HG03469 (cell line): ENCODE measurements around the gene TWF2.

Experiments
- ATAC-seq: cut with Tn5 transposase; IDR thresholded peaks from one replicate; pipeline ENCODE4 v1.9.1; 2021; ENCODE audit warnings: mild to moderate bottlenecking, moderate library complexity, moderate number of reproducible peaks; ENCODE audit not compliant: unreplicated experiment

The TWF2 gene

DNA sequence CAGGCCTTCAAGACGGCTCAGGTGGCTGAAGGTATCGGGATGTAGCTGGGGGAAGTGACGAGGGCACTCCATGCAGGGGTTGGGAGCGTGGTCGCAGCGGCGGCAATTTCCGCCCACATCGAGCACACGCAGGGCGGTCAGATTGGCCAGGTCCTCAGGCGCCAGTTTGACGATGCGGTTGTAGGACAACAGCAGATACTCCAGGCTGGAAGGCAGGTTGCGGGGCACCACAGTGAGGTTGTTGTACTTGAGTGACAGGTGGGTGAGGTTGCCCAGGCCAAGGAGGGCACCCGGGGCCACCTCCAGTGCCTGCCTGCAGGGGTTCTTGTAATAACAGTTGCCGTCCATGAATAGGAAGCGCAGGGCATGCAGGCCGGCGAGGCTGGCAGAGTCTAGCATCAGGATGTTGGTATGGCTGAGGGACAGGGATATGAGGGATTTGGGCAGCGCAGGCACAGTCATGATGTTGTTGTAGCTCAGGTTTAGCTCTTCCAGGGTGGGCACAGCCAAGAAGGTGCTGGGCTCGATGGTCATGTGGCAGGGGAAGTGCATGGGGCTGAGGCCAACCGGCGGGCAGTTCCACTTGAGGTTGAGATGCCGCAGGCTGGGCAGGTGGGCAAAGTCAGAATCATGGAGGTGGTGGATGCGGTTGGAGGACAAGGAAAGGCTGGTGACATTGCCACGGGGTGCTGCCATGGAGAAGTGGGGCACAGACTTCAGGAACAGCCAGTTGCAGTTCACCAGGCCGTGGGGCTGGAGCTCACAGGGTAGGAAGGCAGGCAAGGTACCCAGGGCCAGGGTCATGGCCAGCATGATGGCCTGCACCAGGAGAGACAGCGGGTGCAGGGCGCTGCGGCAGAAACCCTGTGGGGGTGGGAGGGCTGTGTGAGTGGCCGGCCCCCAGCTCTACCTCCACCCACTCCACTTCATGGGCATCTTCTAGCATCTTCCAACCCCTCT lies 15.2 kb downstream of the TWF2 start:
- no peak for ATAC-seq

GRCh38 chr3:52222319-52223221 lies 16.4 kb downstream of the TWF2 start:
- ATAC-seq = no peak

DNA sequence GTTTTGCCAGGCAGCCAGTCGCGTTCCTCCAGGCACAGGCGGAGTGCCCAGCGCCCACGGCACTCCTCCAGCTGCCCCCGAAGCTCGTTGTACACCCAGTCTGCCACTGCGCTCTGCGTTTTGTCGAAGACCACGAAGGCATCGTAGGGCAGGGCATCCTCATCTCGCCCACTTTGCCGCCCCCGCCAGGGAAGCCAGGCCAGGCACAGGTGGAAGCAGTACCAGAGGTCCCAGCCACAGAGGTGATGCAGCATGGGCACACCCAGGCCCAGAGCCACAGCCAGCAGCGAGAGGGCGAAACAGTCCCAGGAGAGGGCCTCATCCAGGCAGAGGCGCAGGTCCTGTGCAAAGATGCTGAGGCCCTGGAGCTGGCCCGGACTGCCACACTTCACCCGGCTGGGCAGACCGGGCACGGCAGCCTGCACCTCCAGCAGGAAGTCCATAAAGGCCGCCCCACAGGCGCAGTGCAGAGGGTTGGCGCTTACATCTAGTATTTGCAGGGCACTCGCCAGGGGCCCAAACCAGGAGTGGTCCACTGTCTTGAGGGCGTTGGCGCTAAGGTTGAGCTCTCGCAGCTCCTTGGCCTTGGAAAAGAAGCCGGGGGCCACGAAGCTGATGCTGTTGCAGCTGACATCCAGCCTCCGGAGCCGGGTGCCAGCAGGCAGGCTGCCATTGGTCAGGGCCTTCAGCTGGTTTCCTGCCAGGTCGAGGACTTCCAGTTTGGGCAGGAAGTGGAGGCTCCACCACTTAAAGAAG lies 17.2 kb downstream of the TWF2 start:
- ATAC-seq = no peak

DNA sequence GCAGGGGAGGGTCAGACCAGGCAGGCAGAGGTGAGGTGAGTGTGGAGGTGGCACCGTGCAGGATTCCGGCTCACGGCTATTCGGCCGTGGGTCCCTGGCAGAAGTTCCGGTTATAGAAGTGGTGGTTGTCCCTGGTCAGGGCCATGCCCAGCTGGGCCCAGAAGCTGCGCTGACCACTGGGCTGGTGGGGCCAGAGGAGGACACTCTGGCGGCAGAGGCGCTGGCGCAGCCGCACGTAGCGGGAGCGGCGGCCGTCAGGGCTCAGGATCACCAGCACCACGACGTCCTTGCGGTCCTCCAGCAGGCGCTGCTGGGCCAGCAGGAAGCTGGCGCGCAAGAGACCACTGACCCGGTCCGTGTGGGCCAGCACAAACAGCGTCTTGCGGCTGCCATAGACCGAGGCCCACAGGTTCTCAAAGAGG lies 17.8 kb downstream of the TWF2 start:
- ATAC-seq = no peak

DNA sequence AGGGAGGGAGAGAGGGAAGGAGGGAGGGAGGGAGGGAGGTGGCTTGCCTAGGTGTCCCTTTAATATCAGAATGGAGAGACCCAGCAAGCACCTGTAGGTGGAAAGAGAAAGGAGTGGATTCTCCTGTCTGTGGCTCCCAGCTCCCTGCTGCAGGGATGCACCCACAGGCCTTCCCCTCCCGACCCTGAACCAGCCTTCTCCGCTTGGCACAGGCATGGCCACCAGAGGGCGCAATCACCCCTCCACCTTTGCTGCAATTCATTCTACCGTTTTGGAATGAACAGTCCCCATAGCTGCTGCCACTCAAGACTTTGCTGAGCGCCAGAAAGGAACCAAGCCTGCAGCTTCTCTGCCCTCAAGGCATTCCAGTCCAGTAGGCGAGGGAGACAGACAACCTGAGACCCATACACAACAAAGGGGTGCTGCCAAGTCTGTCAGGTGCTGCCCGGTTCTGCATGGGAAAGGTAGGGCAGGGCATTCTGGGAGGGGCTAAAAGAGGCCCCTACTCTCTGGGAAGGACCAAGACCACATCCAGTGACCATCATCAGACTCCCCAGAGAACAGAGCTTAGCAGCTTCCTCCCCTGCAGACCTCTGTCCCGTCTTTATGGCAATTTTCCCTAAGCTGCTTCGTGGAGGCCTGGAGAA lies 18.5 kb downstream of the TWF2 start:
- ATAC-seq = no peak

DNA sequence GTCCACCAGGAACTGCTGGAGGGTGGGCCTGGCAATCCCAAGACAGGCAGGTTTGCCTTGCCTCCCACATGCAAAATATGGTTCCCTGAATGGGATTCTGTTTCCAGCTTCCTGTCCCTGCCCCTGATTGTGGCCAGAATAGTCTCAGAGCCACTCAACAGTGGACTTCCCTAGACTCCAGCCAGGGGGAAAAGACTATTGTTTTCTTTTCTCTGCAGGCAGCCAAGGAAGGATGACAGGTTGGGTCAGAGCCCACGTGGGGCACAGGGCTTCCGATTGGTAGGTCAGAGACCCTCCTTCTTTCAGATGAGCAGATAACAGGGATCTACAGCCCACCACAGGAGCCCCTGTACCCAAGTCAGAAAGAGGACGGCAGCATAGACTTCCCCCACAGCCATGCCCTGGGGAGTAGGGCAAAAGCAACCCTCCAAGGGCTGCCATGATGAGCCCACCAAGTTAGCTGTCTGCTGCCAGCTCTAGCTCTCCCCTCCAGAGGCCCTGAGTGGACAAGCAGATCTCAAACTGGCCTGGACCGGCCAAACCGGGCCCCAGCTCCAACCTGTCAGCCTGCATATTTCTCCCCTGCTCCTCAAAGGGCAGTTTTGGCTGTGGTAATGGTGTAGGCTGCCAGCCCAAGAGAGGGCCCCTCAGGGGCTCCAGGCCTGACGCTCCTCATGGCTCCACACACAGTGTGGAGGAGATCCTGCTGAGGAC lies 19.9 kb downstream of the TWF2 start:
- no peak for ATAC-seq

DNA sequence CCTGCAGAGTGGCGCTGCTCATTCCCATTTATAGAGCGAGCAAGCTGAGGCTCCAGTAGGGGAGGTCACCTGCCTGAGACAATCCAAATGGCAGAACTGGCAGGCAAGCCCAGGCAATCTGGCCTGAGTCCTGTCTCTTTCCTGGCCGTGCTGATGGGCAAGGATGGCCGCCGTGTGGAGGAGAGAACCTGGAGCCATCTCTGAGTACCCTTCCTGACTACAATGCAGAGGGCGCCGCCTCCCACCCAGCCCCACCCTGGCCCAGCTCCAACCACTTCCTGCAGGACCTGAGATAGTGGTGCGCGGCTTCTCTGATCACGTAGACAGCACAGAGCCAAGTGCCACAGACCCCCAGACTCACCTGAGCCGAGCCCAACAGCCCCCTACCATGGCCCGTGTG lies 20.5 kb downstream of the TWF2 start:
- ATAC-seq = no peak

DNA sequence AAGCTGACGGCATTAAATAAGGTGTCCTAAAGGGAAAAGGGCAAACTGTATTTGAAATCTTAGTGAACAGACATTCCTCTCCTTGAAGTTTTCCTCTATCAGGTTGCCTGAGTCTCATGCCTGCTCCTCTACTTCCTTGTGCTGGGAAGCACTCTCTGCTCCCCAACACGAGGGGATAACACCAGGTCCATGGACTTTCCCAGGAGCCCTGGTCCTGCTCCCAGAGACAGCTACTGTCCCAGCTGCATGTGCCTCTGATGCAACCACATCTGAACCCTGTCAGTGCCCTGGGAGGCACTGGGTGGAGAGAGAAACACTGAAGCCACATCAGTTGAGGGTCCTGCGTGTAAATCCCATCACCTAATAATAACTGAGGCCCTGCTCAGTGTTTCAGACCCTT lies 20.9 kb downstream of the TWF2 start:
- no peak for ATAC-seq

GRCh38 chr3:52217409-52217805 lies 21.6 kb downstream of the TWF2 start:
- ATAC-seq = no peak

GRCh38 chr3:52216585-52217408 lies 22.2 kb downstream of the TWF2 start:
- no peak for ATAC-seq

- no peak for ATAC-seq
These were observed 23.6 kb downstream of the TWF2 start for GRCh38 chr3:52215351-52215750.

DNA sequence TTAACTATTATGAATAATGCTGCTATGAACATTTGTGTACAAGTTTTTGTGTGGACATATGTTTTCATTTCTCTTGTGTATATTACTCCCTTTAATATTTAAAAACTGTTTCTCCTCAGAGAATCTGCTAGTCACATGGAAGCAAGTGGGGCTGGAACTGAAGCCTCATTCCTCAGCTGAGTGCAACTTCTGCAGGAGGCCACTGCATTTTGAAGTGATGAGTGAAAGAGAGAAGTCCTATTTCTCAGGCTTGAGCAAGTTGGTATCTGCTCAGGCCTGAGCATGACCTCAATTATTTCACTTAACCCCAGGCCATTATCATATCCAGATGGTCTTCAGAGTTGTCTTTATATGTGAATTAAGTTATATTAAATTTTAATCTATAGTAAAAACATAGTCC lies 25.1 kb downstream of the TWF2 start:
- ATAC-seq = no peak

DNA sequence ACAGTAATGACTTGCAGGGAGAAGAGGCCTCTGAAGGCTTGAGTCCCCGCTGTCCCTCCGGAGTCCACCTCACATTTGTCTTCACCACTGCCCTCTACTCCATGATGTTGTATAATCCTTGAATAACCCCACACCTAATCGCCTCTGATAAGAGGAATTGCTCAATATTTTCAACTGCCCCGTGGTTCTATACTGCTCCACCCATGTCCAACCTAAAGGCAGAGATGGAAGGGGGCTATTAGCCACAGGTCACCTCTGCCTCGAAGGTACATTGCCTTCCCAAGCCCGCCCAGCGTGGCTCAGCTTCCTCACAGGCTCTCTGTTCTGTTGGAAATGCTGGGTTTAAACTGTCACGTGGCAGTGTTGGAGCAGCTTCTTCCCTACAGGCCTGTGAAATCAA lies 26.0 kb downstream of the TWF2 start:
- ATAC-seq = no peak

- ATAC-seq = no peak
These were observed 27.6 kb downstream of the TWF2 start for GRCh38 chr3:52211268-52211891.

GRCh38 chr3:52210550-52211046 lies 28.4 kb downstream of the TWF2 start:
- ATAC-seq = no peak

DNA sequence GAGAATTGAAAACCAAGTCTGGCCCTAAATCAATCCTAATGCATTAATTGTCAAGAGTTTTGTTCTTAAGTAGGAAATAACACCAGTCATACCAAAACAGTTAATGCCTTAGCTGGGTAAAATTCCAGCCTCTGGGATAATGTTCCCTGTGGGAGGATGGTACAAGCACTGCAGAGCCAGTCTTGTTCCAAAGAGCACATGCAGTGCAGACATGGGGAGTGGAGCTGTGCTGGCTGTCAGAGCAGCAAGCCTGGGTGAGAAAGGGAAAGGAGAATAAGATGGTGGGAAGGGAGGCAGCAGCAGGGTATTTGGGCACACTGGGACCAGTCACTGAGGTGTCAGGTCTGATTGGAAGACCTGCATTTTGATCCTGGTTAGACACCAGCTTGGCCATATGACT lies 28.9 kb downstream of the TWF2 start:
- ATAC-seq = no peak

DNA sequence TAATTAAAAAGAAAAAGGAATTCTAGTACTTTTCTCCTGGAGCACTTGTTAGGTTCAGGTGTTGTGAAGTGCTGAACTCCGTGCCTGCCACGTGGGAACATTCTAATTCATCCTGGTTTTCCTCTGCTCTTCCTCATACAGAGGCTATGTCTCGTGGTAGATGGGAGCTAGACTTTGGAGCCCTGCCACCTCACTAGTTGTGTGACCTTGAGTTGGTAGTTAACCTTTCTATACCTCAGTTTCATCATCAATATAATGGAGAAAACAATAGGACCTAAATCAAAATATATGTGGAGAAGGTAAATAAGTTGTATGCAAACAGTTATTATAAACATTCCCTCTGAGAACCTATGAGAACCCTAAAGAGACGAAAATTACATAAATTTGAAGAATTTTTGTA lies 30.4 kb downstream of the TWF2 start:
- no peak for ATAC-seq

- ATAC-seq = no peak
These were observed 33.1 kb downstream of the TWF2 start for GRCh38 chr3:52205727-52206372.
